HFF-Myc (cell line): ENCODE data around the gene DIPK1C.
A peak's percentile ranks its signal among the peaks of the same experiment; 100 is the strongest.

ENCODE experiments used
- DNase-seq: peaks from one replicate; pipeline ENCODE4 v3.0.0-alpha.2; 2011; ENCODE audit warnings: low read depth; ENCODE audit errors: extremely low read depth
- H3K4me3 ChIP-seq: replicated peaks from 2 replicates; pipeline ENCODE4 v1.5.1; 2011; ENCODE audit warnings: low read depth, mild to moderate bottlenecking, control low read depth, low read length
- TF ChIP-seq, protein P1 (sequence below): IDR thresholded peaks from 2 replicates; pipeline ENCODE4 v1.5.1; 2012; ENCODE audit warnings: mild to moderate bottlenecking, low read depth, low read length, control low read depth; ENCODE audit errors: missing control alignments

The DIPK1C gene

GRCh38 chr18:74499633-74500032 is 42.5 kb upstream of the DIPK1C start:
- peak overlapping the region; percentile 16 for H3K4me3 ChIP-seq
- no peak for DNase-seq
- TF ChIP-seq, protein P1, sequence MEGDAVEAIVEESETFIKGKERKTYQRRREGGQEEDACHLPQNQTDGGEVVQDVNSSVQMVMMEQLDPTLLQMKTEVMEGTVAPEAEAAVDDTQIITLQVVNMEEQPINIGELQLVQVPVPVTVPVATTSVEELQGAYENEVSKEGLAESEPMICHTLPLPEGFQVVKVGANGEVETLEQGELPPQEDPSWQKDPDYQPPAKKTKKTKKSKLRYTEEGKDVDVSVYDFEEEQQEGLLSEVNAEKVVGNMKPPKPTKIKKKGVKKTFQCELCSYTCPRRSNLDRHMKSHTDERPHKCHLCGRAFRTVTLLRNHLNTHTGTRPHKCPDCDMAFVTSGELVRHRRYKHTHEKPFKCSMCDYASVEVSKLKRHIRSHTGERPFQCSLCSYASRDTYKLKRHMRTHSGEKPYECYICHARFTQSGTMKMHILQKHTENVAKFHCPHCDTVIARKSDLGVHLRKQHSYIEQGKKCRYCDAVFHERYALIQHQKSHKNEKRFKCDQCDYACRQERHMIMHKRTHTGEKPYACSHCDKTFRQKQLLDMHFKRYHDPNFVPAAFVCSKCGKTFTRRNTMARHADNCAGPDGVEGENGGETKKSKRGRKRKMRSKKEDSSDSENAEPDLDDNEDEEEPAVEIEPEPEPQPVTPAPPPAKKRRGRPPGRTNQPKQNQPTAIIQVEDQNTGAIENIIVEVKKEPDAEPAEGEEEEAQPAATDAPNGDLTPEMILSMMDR, result no peak

- peak overlapping the region; percentile 16 for H3K4me3 ChIP-seq
- DNase-seq, result no peak
- TF ChIP-seq, protein P1, result no peak
These were observed 41.9 kb upstream of the DIPK1C start for GRCh38 chr18:74498712-74499627.

- TF ChIP-seq, protein P1, result no peak
- H3K4me3 ChIP-seq, result peak overlapping the region; percentile 86
- peak; percentile 30 for DNase-seq
These were observed 40.7 kb upstream of the DIPK1C start for GRCh38 chr18:74497778-74498177.

GRCh38 chr18:74497324-74497676 is 40.2 kb upstream of the DIPK1C start:
- DNase-seq, result no peak
- H3K4me3 ChIP-seq, result peak overlapping the region; percentile 86
- TF ChIP-seq, protein P1, result no peak

DNA sequence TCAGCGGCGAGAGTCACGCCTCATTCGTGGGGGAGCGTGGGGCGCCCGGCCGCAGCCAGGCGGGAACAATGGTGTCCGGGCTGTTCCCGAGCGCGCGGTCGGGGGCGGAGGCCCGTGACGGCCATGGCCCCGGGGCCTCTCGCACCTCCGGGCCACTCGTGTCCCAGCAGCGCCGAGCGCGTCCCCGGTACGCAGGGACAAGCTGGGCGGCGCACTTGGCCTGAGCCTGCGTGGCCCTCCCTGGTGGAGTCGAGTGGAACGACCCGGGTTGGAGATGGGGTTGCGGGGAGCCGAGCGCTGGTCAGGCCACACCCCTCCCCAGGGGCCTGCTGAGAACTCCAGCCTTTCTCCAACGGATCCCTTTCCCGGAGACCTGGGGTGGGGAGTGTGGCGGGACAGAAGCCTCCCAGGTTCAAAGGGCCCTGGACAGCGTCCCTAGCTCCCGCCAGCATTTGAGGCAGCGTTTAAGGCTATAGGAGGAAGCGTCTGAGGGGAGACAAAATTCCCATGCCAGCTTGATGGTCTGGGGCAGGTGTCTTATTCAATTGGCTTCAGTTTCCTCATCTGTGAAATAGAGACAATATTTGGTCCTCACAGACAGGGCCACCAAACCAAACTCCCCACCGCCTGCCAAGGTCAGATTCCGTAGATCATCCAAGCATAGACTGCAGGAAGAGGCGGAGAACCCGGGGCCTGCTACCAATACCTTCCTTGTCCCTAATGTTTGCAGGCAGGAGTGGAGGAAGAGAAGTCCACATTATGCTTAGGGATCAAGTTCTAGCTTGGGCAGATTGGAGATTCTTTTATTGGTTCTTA is 39.6 kb upstream of the DIPK1C start:
- DNase-seq, result no peak
- TF ChIP-seq, protein P1, result no peak
- H3K4me3 ChIP-seq, result peak overlapping the region; percentile 86

GRCh38 chr18:74495581-74496507 is 38.7 kb upstream of the DIPK1C start, which contains the start of gene CNDP2:
Gene CNDP2 (plus strand): TSS chr18:74496363. CDS start chr18:74499974, 3,611 bp downstream.
- peak within 1 kb of the TSS; percentile 86 for H3K4me3 ChIP-seq
- peak; percentile 92 for DNase-seq
- TF ChIP-seq, protein P1, result no peak
